NCI-H2196 (cell line): ENCODE results near the gene RHOF.
A peak's percentile ranks its signal among the peaks of the same experiment; 100 is the strongest.
"Not testable (repeated sequence)": the region's sequence is repeated elsewhere in the genome, so short reads cannot be mapped to it uniquely, and the experiment has no call there.

Experiments
- DNase-seq: peaks from one replicate; lab custom pipeline; 2025; ENCODE audit not compliant: unreplicated experiment; lab: John Stamatoyannopoulos, UW

The RHOF gene

DNA sequence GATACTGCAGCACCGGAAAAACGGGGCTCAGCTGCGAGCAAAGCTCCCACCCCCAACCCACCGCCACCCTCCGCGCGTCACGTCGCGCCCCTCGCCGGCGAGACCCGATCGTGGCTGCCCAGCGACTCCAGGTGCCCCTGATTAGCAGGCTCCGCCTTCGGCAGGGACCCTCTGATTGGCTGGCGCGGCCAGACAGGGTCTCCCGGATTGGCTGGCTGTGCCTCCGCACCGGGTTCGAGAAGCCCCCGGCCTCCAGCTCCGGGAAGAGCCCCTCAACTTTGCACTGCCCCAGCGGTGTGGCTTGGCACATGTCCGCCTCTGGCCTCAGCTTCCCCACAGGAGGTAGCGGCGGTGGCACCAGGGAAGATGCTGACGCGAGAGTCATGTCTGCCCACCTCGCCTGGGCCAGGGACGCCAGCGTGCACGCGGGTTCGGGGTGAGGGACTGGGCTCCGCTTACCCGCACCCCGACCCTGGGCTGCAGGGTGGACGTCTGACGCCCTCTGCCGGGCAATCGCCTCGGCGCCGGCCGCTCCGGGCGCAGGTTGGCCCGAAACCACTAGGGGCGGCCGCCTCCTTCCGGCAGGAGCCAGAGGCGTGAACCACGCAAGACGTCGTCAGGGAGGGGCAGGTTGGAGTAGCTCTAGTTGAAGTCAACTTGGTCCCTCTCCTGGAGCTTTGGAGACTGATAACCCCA is 498 bp upstream of the RHOF start:
- DNase-seq, result peak; percentile 92

DNA sequence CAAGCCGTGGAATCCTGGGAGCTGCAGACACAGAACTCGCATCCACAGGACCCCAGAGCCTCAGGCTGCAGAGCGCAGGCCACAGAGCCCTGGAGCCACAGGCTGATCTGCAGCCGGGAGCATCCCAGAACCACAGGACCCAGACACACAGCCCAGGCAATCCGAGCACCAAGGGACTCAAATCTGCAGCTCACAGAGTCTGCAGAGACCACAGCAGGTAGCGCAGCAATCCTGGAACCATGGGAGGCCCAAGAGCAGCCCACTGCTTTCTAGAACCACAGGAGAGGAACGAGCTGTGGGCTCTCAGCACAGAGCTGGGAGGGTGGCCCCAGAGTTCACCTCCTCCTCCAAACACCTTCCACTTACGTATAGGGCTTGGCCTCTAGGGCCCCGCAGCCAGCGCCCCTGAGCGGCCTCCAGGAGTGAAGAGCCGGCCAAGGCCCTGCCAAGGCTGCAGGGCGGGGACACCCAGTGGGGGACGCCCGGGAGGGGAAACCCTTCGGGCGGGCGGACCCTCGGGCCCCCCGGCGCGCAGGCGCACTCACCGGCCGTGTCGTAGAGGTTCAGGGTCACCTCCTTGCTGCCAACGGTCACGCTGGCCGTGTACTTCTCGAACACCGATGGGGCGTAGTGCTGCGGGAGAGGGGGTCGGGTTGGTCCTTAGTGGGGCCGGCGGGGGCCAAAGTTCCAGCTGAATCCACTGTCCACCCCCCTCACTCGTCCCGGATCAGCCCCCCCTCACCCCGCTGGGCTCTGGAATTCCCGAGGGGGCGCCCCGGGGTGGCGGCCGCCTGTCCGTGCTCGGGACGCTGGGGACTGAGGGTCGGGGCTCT is 665 bp downstream of the RHOF start:
- no peak for DNase-seq

DNA sequence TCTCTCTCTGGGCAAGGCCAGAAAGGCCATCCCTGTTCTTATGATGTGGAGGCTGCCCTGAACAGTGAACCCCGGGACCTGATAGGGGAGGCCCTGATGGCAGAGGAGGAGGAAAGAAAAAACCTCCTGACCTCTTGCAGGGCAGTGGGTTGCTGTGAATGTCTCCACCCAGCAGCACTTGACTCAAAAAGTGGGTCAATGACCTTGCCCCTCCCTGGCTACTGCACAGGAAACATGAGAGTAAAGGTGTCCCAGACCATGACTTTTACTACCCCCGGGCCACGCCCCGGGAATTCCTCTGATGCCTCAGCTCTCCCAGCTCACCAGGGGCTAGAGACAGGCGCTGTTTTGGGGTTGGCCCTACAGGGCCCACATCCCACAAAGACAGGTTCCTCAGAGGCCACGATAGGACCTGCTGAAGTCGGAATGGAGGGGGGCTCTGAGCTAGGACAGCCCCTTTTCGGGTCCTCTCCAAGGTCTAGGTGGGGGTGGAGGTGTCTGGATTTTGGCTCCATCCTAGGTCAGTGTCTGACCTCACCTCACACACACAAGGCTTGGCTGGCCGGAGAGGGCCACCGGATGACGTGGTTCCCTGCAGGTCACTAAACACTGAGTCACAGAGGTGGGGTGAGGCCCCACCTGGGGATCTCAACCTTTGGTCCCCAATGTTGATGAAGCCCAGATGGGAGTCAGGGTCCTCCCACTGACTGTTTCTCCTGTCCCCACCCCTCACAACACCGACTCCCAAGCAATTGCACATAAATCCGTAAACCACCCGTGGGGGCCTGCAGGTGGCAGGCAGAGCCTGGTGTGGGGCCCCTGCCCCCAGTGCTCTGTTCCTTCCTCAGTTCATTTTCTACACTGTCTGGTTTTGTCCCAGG is 1.6 kb downstream of the RHOF start:
- no peak for DNase-seq

DNA sequence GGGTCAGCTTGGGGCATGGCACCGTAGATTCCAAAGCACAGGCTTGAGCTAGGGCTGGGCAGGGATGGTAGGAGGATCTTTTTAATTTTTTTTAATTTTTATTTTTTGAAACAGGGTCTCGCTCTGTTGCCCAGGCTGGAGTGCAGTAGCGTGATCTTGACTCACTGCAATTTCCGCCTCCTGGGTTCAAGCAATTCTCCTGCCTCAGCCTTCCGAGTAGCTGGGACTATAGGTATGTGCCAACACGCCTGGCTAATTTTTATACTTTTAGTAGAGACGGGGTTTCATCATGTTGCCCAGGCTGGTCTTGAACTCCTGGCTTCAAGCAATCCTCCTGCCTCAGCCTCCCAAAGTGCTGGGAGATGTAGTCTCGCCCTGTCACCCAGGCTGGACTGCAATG is 2.7 kb downstream of the RHOF start:
- not testable (repeated sequence) for DNase-seq

DNA sequence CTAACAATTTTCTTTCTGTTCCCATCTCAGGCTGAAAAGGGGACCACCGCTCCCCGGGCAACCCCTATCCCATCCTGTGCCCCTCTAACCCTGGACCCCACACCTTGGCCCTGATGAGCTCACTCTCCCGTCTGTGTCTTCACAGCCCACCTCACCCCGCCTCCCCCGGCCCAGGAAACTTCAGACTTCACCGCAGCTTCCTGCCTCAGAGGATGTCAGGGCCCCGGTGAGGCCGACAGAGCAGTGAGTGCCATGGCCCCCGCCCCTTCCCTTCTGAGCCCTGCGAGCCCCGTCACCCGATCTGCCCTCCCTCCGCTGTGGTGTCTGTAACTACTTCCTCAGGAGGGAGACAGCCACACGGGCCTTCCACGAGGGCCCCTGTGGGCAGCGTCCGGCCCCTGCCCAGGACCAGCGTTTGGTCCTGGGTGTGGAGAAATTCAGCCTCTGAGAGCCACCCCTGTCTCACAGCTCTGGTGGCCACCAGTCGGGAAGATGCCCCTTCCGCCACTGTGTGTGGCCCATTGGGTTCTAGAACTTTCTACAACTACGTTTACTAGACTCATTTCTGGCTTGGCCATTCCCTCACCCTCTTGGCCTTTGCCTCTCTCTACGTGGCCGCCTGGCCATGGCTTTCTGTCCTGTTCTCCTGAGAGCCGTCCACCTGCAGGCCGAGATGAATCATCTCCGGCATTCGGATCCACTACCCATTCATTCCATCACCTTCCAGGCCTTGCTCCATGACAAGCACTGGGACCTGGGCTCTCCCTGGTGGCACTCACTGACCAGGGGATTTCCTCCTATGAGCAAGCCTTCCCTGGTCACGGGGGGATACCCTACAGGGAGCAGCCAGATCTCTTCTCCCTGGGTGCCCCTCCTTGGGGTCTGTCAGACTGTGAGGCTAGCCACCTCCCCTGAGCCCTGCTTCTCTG is 3.4 kb downstream of the RHOF start:
- DNase-seq, result no peak

DNA sequence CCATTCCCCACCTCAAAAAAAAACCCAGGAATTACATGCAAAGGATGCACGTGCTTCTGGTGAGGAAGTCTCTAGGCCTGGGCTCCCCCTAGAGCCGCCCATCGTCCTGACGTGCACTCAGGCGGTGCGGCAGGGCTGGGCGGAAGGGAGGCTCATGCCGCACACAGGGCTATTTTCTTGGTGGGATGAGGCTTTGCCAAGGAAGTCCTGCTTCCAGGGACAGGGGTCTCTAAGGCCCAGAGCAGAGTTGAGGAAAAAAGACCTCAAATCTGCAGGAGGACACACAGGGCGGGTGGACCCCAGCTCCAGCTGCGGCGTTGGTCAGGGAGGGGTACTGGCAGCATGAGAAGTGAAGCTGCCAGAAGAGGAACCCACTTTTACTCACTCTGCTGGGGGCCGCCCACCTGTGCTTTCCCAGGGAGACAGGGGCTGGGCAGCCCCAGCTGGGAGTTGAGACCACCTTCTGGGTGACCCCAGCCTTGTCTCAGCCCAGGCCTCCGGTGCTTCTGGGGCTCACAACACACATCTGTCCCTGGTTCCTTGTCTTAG is 4.2 kb downstream of the RHOF start:
- no peak for DNase-seq

DNA sequence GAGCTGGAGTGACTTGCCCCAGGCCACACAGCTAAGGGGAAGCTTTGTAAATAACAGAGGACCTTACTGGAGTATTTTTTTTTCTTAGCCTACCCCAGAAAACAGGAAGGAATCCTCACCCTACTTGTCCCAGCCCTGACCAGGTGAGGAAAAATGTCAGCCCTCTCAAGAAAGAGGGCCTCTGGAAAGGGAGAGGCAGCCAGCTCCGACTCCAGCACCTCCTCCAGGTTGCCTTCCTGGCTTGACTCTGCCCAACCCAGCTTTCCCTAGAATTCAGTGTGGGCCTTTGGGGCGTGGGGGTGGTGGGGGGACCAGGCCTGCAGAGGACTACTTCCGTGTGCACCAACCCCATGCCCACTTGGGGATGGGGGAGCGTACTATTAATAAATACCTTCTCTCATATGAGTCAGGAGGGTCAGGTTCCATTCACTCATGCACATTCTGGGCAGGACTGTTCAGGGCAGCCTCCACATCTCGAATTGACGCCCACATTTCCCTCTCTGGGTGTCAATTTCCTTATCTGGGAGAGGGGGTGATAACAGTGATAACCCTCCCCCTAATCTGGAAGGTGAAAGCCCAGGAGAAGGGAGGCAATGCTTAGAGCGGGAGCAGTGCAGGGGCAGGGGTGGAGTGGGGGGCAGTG is 5.2 kb downstream of the RHOF start:
- no peak for DNase-seq

DNA sequence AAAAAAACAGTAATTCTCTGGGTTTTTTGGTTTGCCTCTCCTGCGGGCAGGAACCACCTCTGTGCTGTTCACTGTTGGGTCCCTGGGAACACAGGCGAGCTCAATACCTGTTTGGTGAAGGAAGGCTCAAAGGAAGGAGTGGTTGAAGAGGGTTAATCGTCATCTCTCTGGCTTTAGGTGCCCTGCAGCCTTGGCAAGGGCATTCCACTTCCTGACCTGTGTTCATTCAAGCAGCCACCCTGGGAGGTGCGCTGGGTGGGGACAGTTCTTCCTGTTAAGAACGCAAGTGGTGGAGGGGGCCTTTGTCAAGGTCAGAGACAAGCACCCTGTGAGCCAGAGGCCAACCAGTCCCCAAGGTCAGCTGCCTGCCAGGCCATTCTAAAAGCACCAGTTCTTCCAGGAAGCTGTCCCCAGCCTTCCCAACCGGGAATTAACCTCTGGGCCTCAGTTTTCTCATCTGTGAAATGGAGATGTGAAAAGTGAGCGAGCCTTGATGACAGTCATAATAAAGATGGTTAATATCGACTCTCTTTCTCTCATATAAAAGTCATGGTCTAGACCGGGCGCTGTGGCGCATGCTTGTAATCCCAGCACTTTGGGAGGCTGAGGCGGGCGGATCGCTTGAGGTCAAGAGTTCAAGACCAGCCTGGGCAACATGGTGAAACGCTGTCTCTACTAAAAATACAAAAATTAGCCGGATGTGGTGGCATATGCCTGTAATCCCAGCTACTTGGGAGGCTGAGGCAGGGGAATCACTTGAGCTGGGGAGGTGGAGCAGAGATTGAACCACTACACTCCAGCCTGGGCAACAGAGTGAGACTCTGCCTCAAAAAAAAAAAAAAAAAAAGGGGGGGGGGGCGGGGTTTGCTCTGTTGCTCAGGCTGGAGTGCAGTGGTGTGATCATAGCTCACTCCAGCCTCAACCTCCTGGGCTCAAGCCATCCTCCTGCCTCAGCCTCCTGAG is 6.1 kb downstream of the RHOF start:
- DNase-seq, result no peak

DNA sequence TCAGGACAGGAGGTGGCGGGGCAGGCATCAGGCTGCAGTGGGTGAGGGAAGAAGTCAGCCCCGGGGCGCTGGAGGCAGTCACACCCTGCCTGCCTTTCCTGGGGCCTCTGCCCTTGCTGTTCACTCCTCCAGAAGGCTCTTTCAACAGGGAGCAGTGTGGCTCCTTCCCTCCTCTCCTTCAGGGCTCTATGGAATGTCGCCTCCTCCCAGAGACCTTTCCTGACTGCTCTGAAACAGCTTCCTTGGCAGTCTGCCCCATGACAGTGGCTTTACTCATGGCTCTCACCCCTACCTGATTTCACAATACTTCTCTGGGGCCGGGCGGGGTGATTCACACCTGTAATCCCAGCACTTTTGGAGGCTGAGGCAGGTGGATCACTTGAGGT is 7.1 kb downstream of the RHOF start:
- DNase-seq, result peak; percentile 42

DNA sequence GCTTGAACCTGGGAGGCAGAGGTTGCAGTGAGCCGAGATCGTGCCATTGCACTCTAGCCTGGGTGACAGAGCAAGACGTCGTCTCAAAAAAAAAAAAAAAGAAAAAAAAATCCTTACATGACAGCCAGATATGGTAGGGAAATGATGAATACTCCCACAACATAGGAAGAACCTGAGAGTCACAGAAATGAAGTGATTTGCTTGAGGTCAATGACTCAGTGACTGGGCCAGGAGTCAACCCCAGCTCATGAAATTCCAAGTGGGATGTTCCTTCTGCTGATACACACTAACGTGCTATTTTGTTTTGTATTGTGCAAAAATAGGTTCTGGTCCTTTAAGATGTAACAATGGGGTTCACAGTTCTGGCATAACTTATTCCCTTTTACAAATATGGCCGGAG is 9.0 kb downstream of the RHOF start:
- DNase-seq, result no peak

DNA sequence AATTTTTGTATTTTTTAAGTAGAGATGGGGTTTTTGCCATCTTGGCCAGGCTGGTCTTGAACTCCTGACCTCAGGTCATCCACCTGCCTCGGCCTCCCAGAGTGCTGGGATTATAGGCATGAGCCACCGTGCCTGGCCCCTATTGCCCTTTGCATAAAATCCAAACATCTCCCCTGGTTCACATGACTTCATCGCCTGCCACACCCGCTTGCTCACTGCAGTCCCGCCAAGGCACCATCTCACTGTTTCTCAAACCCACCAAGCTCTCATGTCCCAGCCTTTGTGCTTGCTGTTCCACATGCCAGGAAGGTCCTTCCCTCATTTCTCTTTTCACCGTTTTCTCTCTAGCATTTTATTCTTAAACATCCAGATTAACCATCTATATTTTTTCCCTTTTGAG is 9.7 kb downstream of the RHOF start:
- DNase-seq, result no peak

DNA sequence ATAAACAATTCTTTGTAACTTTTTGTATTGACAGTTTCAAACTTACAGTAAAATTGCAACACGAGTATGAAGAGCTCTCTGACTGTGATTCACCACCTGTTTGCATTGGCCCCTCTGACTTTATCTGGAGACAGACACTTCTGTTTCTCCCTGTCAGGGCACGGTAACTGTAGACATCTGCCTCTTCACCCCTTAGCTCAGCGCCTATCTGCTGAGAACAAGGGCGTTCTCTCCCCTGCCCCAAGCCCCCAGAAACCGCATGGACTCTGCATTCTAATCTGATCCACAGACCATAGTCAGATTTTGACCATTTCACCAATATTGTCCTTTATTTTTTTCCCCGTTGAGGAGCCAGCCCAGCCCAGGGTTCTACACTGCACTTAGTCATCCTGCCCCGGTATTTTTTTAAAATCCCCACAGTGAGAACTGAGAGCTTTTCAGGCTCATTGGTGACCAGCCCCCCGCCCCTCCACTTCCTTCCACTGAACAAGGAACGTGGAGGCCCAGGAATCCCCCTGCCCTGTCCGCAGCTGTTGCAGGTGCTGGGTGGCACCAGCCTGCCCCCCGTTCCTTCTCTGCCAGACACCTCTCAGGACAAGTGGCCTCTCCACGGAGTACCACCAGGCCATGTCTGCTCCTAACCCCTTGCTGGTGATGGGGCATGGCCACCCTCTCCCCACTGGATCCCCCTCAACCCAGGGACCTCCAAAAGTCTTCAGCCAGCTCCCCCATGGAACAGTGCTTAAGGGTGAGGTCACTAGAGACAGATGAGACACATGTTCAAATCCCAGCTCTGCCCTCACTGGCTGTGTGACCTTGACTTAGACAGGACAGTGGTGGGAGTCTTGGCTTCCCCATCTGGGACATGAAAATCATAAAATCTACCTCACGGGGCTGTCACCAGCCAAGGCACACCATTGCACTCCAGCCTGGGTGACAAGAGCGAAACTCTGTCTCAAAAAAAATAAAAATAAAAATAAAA is 11.2 kb downstream of the RHOF start:
- no peak for DNase-seq

DNA sequence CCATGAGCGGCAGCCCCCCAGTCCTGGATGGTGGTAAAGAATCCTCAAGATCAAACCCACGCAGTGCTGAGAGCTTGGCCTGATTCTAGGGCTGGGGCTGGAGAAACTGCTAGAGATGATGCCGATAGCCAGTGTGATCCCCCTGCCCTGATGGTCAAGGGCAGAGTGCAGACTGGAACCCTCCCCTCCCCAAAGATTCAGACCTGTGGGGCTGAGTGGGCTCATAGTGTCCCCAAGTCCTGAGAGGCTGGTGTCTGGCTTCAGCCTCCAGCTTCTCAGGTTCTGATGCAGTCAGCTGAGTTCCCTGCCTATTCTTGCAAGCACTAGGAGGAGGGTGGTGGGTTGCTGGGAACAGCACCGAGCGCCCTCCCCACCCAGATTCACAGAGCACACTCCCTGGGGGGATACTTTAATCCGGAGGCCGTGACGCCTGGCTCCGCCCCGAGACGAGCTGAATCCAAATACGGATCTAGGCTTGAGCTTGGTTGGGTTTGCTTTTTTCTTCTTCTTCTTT is 11.9 kb downstream of the RHOF start:
- DNase-seq, result no peak

DNA sequence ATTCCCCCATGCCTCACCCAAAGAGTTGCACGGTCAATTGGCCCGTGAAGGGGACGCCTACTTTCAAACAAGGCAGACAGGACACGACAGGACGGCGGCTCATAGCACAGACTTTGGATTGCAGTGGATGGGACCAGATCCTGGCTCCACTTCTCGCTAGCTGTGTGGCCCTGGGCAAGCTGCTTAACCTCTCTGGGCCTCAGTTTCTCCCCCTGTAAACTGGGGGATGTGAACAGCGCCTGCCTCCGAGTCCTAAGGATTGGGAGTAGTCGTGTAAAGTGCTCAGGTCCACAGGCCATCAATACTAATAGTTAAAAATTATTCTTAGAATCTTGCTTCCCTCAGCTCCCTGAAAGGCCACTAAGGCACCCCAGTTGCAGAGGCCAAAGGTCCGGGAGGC is 13.1 kb downstream of the RHOF start:
- DNase-seq, result no peak

DNA sequence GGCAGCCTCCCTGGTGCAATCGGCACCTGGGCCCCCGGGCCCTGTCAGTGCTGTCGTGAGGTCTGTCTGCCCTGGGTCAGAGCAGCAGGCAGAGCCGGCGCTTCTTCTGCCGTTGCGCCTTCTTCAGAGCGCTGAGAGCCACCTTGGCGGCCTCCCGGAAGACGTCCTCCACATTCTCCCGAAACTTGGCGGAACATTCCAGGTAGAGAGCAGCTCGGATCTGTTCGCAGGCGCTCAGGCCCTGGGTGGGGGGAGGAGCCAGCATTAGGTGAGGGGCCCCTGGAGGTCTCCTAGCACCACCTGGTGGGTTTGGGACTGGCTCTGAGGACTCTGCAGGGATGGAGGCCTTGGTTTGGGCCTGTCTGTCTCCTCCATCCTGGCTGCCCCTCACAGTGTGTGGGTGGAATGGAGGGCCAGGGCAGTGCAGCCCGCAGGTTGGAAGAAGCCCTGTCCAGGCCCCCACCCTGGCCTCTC is 14.0 kb downstream of the RHOF start:
- no peak for DNase-seq

DNA sequence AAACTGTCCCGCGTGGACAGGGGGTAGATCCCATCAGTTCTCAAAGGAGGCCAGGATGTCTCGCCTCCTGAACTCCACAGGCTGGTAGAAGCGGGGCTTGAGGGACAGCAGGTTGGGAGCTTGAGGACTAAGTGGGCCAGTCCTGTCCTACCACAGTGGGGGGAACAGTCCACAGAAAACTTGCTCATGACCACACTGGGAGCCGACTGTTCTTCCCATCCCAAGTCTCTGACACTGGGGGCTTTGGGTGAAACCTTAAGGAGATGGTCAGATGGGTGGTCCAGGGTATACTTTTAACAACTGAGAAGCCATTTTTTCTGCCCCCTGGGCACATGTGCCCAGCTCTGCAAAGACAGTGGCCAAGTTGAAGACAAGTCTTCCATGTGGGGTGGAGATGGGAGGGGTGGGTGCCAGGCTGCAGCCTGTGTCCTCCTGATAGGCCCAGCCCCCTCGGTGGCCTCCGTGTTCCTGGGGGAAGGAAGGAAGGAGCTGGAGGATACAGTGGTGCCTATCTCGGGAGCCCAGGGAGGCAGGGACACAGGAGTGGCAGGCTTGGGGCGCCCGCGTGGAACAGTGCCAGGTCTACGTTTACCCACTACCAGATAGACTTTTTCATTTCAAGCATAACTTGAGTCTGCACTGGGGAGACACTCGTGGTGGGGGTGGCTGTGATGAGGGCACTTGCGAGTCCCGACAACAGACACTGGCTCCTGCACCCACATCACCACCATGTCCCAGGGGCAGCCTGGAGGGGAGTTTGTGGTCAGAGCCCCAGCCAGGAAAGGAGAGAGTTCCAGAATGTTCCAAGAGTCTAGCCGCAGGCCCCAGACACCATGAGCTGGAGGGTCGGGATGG is 14.7 kb downstream of the RHOF start:
- DNase-seq, result no peak
